T-cell (primary cell): ENCODE measurements around the gene INKA1. TPM values are rescaled to one million over a fixed set of nuclear protein-coding genes. Genes with fewer than 3 reads are reported as not detected.
"Not testable (repeated sequence)": the region's sequence is repeated elsewhere in the genome, so short reads cannot be mapped to it uniquely, and the experiment has no call there.

ENCODE experiments used
- ATAC-seq, 4 experiments: fragments of 200-7000 bp in 3 of 4; fragments of 150-1000 bp in 1 of 4; cut with Tn5 transposase; replicated peaks in 1 of 4; 1 replicate in 3 of 4; 2 replicates in 1 of 4; pipeline ENCODE4 v1.10.0; 2021; ENCODE audit warnings: moderate library complexity in 3 of 4, mild to moderate bottlenecking in 2 of 4, moderate number of reproducible peaks in 1 of 4
- CTCF ChIA-PET, 2 donors: fragments of 300-600 bp; sonication (Branson Sonifier 250); formaldehyde crosslinking; loops; one replicate each; lab custom pipeline; 2022; ENCODE audit warnings: antibody characterized with exemption in 2 of 2; lab: Charles Lee
- POLR2A ChIA-PET, 2 donors: fragments of 300-600 bp; sonication (Branson Sonifier 250); formaldehyde crosslinking; loops; one replicate each; lab custom pipeline; 2022; ENCODE audit warnings: antibody characterized with exemption in 2 of 2; lab: Charles Lee
- DNase-seq, 35 experiments: peaks; one replicate each; pipeline versions ENCODE4 v3.0.0 to v3.0.0-alpha.2; 2013 to 2023
- H3K27ac ChIP-seq: one replicate; pipeline ENCODE4 v1.5.1; 2013; ENCODE audit warnings: low read length
- H3K27me3 ChIP-seq, 2 experiments: replicated peaks in 1 of 2; 1 replicate in 1 of 2; 2 replicates in 1 of 2; pipeline versions ENCODE4 v1.6.1 to v1.7.0; 2013; ENCODE audit warnings: low read length in 1 of 2, mixed read lengths in 1 of 2; ENCODE audit not compliant: control insufficient read depth in 2 of 2, insufficient read depth in 2 of 2; ENCODE audit errors: extremely low read depth in 1 of 2
- H3K36me3 ChIP-seq, 2 donors: 1 replicate in 1 of 2; 2 replicates in 1 of 2; pipeline versions ENCODE4 v1.6.1 to v1.7.0; 2013; ENCODE audit warnings: low read length in 1 of 2; ENCODE audit not compliant: control insufficient read depth in 2 of 2, insufficient read depth in 1 of 2; ENCODE audit errors: extremely low read depth in 1 of 2
- H3K4me1 ChIP-seq, 2 experiments: 1 replicate in 1 of 2; 2 replicates in 1 of 2; pipeline versions ENCODE4 v1.6.1 to v1.7.0; 2013; ENCODE audit warnings: low read length in 2 of 2, mixed read lengths in 1 of 2; ENCODE audit not compliant: insufficient read depth in 2 of 2, control insufficient read depth in 1 of 2; ENCODE audit errors: extremely low read depth in 1 of 2
- H3K4me3 ChIP-seq, 2 donors: 1 replicate in 1 of 2; 2 replicates in 1 of 2; pipeline versions ENCODE4 v1.5.1 to v1.7.0; 2013; ENCODE audit warnings: mild to moderate bottlenecking in 2 of 2, low read length in 1 of 2, moderate library complexity in 1 of 2; ENCODE audit not compliant: control insufficient read depth in 1 of 2; ENCODE audit errors: extremely low read depth in 1 of 2
- H3K9me3 ChIP-seq: 2 replicates; pipeline ENCODE4 v1.7.0; 2013
- H3K27ac Mint-ChIP-seq, 2 donors: one replicate each; pipeline ENCODE4 v1.8.0; 2020 to 2021; ENCODE audit warnings: mild to moderate bottlenecking in 2 of 2, mixed read lengths in 2 of 2
- H3K27me3 Mint-ChIP-seq, 2 donors: one replicate each; pipeline ENCODE4 v1.8.0; 2021 to 2022; ENCODE audit warnings: mixed read lengths in 2 of 2
- H3K36me3 Mint-ChIP-seq: one replicate; pipeline ENCODE4 v1.8.0; 2021; ENCODE audit warnings: mixed read lengths
- H3K4me1 Mint-ChIP-seq, 3 donors: one replicate each; pipeline ENCODE4 v1.8.0; 2020 to 2022; ENCODE audit warnings: mixed read lengths in 3 of 3, mild to moderate bottlenecking in 1 of 3
- H3K4me3 Mint-ChIP-seq, 3 donors: one replicate each; pipeline ENCODE4 v1.8.0; 2020 to 2022; ENCODE audit warnings: mild to moderate bottlenecking in 3 of 3, mixed read lengths in 3 of 3, moderate library complexity in 3 of 3
- H3K9me3 Mint-ChIP-seq, 3 donors: one replicate each; pipeline ENCODE4 v1.8.0; 2020 to 2022; ENCODE audit warnings: mixed read lengths in 3 of 3
- WGBS: methylation state at CpG from one replicate; pipeline ENCODE4 v1.1.5; 2013; ENCODE audit warnings: missing lambda C conversion rate; ENCODE audit not compliant: insufficient coverage; 5-methylcytosine and 5-hydroxymethylcytosine counted together
- total RNA-seq, 35 experiments: library from RNA in 6 of 35; stranded (reverse) in 6 of 35; fragments of 120-200 nt in 1 of 35; gene quantifications; one replicate each; pipeline versions ENCODE4 v1.2.1 to v1.2.4 and lab custom pipeline; 2013 to 2026

Gene INKA1
- total RNA-seq, 5 donors from 2014 or later (not counting 1 experiment from before 2014, with no cell fraction given), result 0.73 to 2.7 (median 1.8) TPM

DNA sequence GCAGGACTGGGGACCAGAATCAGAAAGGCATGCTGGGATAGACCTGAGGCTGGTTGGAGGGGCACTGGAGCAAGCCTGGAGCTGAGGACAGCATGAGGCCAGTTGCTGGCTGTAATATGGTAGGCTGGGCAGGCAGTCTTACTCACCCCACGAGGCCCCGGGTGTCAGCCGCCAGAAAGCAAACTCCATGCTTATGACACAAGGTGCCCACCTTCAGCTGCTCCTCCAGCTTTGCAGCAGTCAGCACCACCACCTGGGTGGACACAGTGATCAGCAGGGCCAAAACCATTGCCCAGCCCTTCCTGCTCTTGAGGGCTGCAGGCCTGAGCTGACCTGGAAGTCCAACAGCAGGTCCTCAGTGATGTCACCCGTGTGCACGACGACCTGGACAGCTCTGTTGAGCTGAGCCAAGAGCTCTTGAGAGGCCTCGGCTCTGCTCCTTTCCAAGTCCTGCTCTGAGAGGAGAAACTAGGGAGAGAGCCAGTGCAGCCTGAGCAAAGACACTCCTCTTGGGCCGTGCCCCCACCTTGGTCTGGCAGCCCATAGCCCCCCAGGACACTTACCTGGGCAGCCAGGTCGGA, 9.9 kb downstream of the INKA1 start:
- ATAC-seq, result peak; percentile 4 to 11 (median 4)
- Mint-ChIP-seq H3K36me3 (peaks cover 19% of the 10 kb centered on the region), H3K27ac (peak overlapping the region; percentile 98 to 99), H3K27me3 (no peaks in the 10 kb centered on the region), H3K4me1 (peaks cover 49 to 55% (median 51%) of the 10 kb centered on the region in 3 donors), H3K4me3 (peak overlapping the region; percentile 85 to 97 (median 95)), H3K9me3 (no peaks in the 10 kb centered on the region)
- no peak for DNase-seq
- Histone ChIP-seq H3K36me3 (peaks cover 0 to 44% of the 10 kb centered on the region in 2 donors), H3K4me1 (peaks cover 4 to 47% of the 10 kb centered on the region in 2 experiments), H3K27me3 (no peaks in the 10 kb centered on the region), H3K27ac (peak overlapping the region; percentile 88), H3K9me3 (no peaks in the 10 kb centered on the region), H3K4me3 (peak overlapping the region; percentile 65 to 82)
- CTCF ChIA-PET, result interaction anchor here in 1 of 2 donors (0.5 to 1.7 kb wide), 3 partner anchors 10 to 1744 kb away, joined by 5 to 22 read pairs (median 5); partner anchors contain the start of gene INKA1
- 42% methylated on average over 8 of the region's 9 CpGs for WGBS
- POLR2A ChIA-PET, result interaction anchor here in 1 of 2 donors (0.6 to 0.7 kb wide), 2 partner anchors 10 to 1769 kb away, joined by 5 to 14 read pairs; partner anchors contain the start of gene INKA1

GRCh38 chr3:49813497-49814174, 10.6 kb downstream of the INKA1 start, which contains the start of gene UBA7:
Gene UBA7 (minus strand): TSS chr3:49813953. CDS start chr3:49813787, 166 bp downstream.
- Mint-ChIP-seq H3K36me3 (peaks cover 19% of the 10 kb centered on the region), H3K27ac (peak within 1 kb of the TSS; percentile 98 to 99), H3K27me3 (no peaks in the 10 kb centered on the region), H3K9me3 (no peaks in the 10 kb centered on the region), H3K4me1 (peaks cover 42 to 49% (median 44%) of the 10 kb centered on the region in 3 donors), H3K4me3 (peak within 1 kb of the TSS; percentile 85 to 97 (median 95))
- H3K4me3 ChIP-seq, result peak within 1 kb of the TSS; percentile 65 to 82
- no peaks in the 10 kb centered on the region for H3K9me3 ChIP-seq
- ChIA-PET CTCF (interaction anchor here in 1 of 2 donors (0.5 to 1.7 kb wide), 3 partner anchors 11 to 1744 kb away, joined by 5 to 22 read pairs (median 5); partner anchors contain the start of gene INKA1), POLR2A (interaction anchor here (0.6 kb wide), 3 partner anchors 30 to 1769 kb away, joined by 3 to 5 read pairs (median 3); no protein-coding TSS in a partner anchor)
- H3K36me3 ChIP-seq, result peaks cover 0 to 41% of the 10 kb centered on the region in 2 donors
- H3K27me3 ChIP-seq, result no peaks in the 10 kb centered on the region
- H3K4me1 ChIP-seq, result peaks cover 2 to 41% of the 10 kb centered on the region in 2 experiments
- 0% methylated on average over 1 of the region's 9 CpGs for WGBS
- DNase-seq (peak in 18 of 35 experiments; percentile 11 to 65 (median 25)), ATAC-seq (peak; percentile 86 to 93 (median 89))
- peak within 1 kb of the TSS; percentile 88 for H3K27ac ChIP-seq

DNA sequence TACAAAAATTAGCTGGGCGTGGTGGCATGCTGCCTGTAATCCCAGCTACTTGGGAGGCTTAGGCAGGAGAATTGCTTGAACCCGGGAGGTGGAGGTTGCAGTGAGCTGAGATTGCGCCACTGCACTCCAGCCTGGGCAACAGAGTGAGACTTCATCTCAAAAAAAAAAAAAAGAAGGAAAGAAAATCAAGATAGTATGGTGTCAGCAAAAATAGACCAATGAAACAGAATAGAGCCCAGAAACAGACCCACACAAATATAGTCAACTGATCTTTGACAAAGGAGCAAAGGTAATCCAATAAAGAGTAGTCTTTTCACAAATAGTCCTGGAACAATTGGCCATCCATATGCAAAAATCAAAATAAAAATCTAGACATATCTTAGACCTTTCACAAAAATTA, 20.1 kb downstream of the INKA1 start:
- H3K9me3 Mint-ChIP-seq, H3K4me1 ChIP-seq, H3K4me3 ChIP-seq, DNase-seq, H3K27ac ChIP-seq, ATAC-seq, H3K27me3 Mint-ChIP-seq, H3K9me3 ChIP-seq, H3K36me3 Mint-ChIP-seq, H3K36me3 ChIP-seq, H3K4me1 Mint-ChIP-seq, CTCF ChIA-PET, H3K27me3 ChIP-seq, H3K27ac Mint-ChIP-seq, H3K4me3 Mint-ChIP-seq: not testable (repeated sequence)
- POLR2A ChIA-PET, result interaction anchor here in 1 of 2 donors (0.6 kb wide), 1 partner anchor 219 kb away, joined by 3 read pairs; no protein-coding TSS in a partner anchor
- no CpG with 5 or more reads among the region's 3 CpGs for WGBS

DNA sequence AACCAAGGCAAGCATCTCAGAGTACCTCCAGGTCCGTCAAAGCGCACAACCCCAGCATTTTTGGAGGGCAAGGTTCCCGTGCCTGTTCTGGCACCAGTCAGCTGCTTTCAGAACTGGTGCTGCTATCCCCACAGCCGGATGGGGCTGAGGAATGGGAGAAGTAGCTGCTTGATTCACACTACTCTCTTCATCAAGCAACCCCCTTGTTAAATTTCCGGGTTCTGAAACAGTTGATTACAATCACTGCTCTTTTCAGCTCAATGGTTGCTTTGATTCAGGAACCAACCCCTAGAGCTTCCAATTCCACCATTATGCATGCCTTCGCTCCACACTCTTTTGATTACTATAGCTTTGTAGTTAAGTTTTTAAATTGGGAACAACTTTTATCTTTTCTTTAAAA, 23.0 kb downstream of the INKA1 start:
- CTCF ChIA-PET, result no interaction called here
- Mint-ChIP-seq H3K27me3 (no peaks in the 10 kb centered on the region), H3K36me3 (no peaks in the 10 kb centered on the region), H3K4me1 (no peaks in the 10 kb centered on the region), H3K27ac (no peak overlapping the region), H3K9me3 (no peaks in the 10 kb centered on the region), H3K4me3 (no peak overlapping the region)
- POLR2A ChIA-PET, result no interaction called here
- no peak overlapping the region for H3K4me3 ChIP-seq
- H3K36me3 ChIP-seq, result no peaks in the 10 kb centered on the region
- 83% methylated on average over 2 of the region's 6 CpGs for WGBS
- no peaks in the 10 kb centered on the region for H3K4me1 ChIP-seq
- H3K27me3 ChIP-seq, result no peaks in the 10 kb centered on the region
- H3K9me3 ChIP-seq, result no peaks in the 10 kb centered on the region
- DNase-seq (no peak), ATAC-seq (no peak)
- H3K27ac ChIP-seq, result no peak overlapping the region

GRCh38 chr3:49831341-49831740, 28.3 kb downstream of the INKA1 start:
- Histone ChIP-seq H3K9me3 (no peaks in the 10 kb centered on the region), H3K4me3 (no peak overlapping the region), H3K4me1 (no peaks in the 10 kb centered on the region), H3K27me3 (no peaks in the 10 kb centered on the region), H3K27ac (no peak overlapping the region), H3K36me3 (no peaks in the 10 kb centered on the region)
- Mint-ChIP-seq H3K36me3 (no peaks in the 10 kb centered on the region), H3K4me1 (no peaks in the 10 kb centered on the region), H3K27me3 (no peaks in the 10 kb centered on the region), H3K9me3 (no peaks in the 10 kb centered on the region), H3K4me3 (no peak overlapping the region), H3K27ac (no peak overlapping the region)
- WGBS, result 20% methylated on average over 1 of the region's 3 CpGs
- ATAC-seq, result no peak
- no peak for DNase-seq
- ChIA-PET POLR2A (interaction anchor here in 1 of 2 donors (0.6 to 0.7 kb wide), 2 partner anchors 94 to 316 kb away, joined by 3 to 8 read pairs; no protein-coding TSS in a partner anchor), CTCF (no interaction called here)

DNA sequence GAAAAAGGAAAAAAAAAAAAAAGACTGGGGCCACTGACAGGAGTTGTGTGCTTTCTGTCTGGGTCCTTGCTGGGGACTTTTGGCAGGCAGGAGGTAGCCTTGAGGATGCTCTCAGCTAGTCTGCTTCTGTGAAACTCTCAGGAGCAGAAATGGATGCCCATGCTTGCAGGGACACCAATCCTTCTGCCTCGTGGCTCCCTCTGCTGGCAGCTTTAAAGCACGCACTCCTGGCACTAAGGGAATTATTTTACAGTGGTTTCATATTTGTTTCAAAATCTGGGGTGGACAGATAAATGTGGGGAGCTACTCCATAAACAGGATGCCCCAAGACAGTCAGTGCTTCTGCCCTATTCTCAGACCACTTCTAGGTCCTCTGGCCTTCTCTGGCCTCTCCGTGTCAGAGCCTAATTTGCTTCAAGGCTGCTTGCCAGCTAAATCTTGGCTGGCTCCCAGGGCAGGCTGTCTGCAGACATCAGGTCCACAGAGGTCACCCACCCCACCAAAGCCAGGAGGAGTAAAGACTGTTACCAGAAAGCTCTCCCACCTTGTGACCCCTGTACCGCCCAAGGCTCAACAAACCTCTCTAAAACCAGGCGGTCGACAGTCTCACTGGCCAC, 36.2 kb downstream of the INKA1 start:
- H3K4me1 Mint-ChIP-seq, result no peaks in the 10 kb centered on the region
- Histone ChIP-seq H3K4me3 (no peak overlapping the region), H3K9me3 (no peaks in the 10 kb centered on the region), H3K27ac (no peak overlapping the region), H3K36me3 (no peaks in the 10 kb centered on the region), H3K27me3 (no peaks in the 10 kb centered on the region), H3K4me1 (no peaks in the 10 kb centered on the region)
- H3K27ac Mint-ChIP-seq, result no peak overlapping the region
- no peaks in the 10 kb centered on the region for H3K27me3 Mint-ChIP-seq
- H3K36me3 Mint-ChIP-seq, result peaks cover under 1% of the 10 kb centered on the region
- ChIA-PET POLR2A (interaction anchor here (0.7 to 1.0 kb wide), 3 partner anchors 36 to 38 kb away, joined by 5 to 8 read pairs (median 5); partner anchors contain the start of gene INKA1 (in 2 of the 2)), CTCF (interaction anchor here (0.7 to 3.8 kb wide), 14 partner anchors 9 to 1435 kb away, joined by 3 to 56 read pairs (median 4); partner anchors contain the start of genes INKA1 (in 2 of the 2), IP6K1 (in 1 of the 2) and UBA7 (in 1 of the 2))
- H3K4me3 Mint-ChIP-seq, result no peak overlapping the region
- H3K9me3 Mint-ChIP-seq, result no peaks in the 10 kb centered on the region
- DNase-seq (peak; percentile 60 to 92 (median 77)), ATAC-seq (peak; percentile 90 to 98 (median 94))
- 20% methylated on average over 3 of the region's 6 CpGs for WGBS
